Metanephros (tissue), 1 donor: ENCODE measurements around the gene CD93. TPM values are rescaled to one million over a fixed set of nuclear protein-coding genes. Genes with fewer than 3 reads are reported as not detected.

Experiments
- total RNA-seq: library from RNA; depleted of rRNA; stranded (reverse); fragments of >200 nt; gene quantifications from one replicate; pipeline ENCODE4 v1.2.3, GENCODE V29; 2014

Gene CD93
- total RNA-seq, result 70.4 TPM

GRCh38 chr20:23086056-23086566 is at the start of gene CD93:
Gene CD93 (minus strand): TSS chr20:23086324. CDS start chr20:23086192, 132 bp downstream.

GRCh38 chr20:23049201-23050075 is 36.7 kb downstream of the CD93 start, which contains the start of gene THBD:
Gene THBD (minus strand): TSS chr20:23049672. CDS start chr20:23049504, 168 bp downstream.

GRCh38 chr20:23034721-23035671 is 51.1 kb downstream of the CD93 start, which contains the start of gene SSTR4:
Gene SSTR4 (plus strand): TSS chr20:23035312. CDS start chr20:23035484, 172 bp downstream.

Other genes starting within 250 kb of the CD93 start
- gene SSTR4, start 51.0 kb downstream of the CD93 start, total RNA-seq, result 0.18 TPM
- gene THBD, start 36.7 kb downstream of the CD93 start, total RNA-seq, result 13.7 TPM